A549 treated with AZD2906 at 1 μM for 4 hours (cell line): ENCODE results near the gene ESCO1. TPM values are rescaled to one million over a fixed set of nuclear protein-coding genes. Genes with fewer than 3 reads are reported as not detected.

ENCODE experiments used
- total RNA-seq: library from RNA; stranded (reverse); fragments of 200-300 nt; extraction: Qiagen RNA extraction; gene quantifications from 5 replicates; pipeline ENCODE4 v1.2.3, GENCODE V29; 2022

Gene ESCO1
- 8.1 to 9.7 TPM (median 8.7 TPM) in 5 replicates for total RNA-seq

GRCh38 chr18:21600526-21601410, at the start of gene ESCO1:
TSS of gene ESCO1 (minus strand) at chr18:21600704. CDS start at chr18:21574843, 25,861 bp downstream.

GRCh38 chr18:21612125-21613039, 11.9 kb upstream of the ESCO1 start, which contains the start of gene SNRPD1:
TSS of gene SNRPD1 (plus strand) at chr18:21612314. CDS start at chr18:21612430, 116 bp downstream.

Other genes with a start within 250 kb of the ESCO1 start
- 144 to 166 TPM (median 159 TPM) in 5 replicates for gene SNRPD1, start 11.6 kb upstream of the ESCO1 start, total RNA-seq
- 17.1 to 18.8 TPM (median 18.5 TPM) in 5 replicates for gene ABHD3, start 104.1 kb upstream of the ESCO1 start, total RNA-seq
- gene MIB1, start 140.1 kb upstream of the ESCO1 start, total RNA-seq, result 5.4 to 9.8 TPM (median 8.1 TPM) in 5 replicates